G401 (cell line): ENCODE data around the gene ARMH1. TPM values are rescaled to one million over a fixed set of nuclear protein-coding genes. Genes with fewer than 3 reads are reported as not detected.
"Not testable (repeated sequence)": the region's sequence is repeated elsewhere in the genome, so short reads cannot be mapped to it uniquely, and the experiment has no call there.

Source experiments
- DNase-seq: peaks from one replicate; pipeline ENCODE4 v3.0.0-alpha.2; 2015; ENCODE audit warnings: low spot score
- in situ Hi-C: cut with HindIII; loops from 2 replicates; pipeline ENCODE4 v1.10.0; 2016; ENCODE audit warnings: low sequenced_read_pairs, mixed read lengths
- total RNA-seq: library from RNA; depleted of rRNA; stranded (reverse); fragments of >200 nt; shearing (Covaris generic); gene quantifications from 2 replicates; pipeline ENCODE4 v1.2.3, GENCODE V29; 2014

ARMH1 gene
- total RNA-seq, 1 experiment from 2014 or later = not detected

DNA sequence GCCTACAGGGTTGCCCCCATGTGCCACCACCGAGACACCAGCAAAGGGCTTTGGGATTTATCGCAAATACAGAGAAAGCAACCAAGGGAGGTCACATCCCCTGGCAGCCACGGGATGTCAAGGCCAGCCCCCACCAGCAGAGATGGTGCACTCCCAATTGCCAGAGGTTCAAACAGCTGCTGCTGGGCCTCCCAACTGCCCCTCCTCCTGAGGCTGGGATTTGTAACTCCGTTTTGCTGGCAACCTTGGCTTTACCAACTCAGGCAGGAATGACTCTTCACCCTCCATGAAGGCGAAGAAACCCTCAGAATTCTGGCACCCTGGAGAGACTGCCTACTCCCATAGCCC is 11.9 kb upstream of the ARMH1 start:
- no peak for DNase-seq
- in situ Hi-C loops = no loop called here

DNA sequence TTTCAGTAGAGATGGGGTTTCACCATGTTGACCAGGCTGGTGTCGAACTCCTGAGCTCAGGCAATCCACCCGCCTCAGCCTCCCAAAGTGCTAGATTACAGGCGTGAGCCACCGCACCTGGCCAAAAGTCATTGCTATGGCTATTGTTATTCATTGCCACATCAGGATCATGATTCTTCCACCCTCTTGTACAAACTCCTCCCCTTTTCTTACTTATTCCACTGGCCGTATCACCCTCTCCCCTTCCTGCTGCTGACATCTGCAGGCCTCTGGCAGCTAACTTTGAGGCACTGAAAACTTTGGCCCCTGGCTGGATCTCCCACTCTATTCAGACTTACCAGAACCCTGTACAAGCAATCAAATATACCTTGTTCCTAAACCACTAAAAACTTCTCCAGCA is 11.1 kb upstream of the ARMH1 start:
- DNase-seq = no peak
- in situ Hi-C loops = no loop called here

DNA sequence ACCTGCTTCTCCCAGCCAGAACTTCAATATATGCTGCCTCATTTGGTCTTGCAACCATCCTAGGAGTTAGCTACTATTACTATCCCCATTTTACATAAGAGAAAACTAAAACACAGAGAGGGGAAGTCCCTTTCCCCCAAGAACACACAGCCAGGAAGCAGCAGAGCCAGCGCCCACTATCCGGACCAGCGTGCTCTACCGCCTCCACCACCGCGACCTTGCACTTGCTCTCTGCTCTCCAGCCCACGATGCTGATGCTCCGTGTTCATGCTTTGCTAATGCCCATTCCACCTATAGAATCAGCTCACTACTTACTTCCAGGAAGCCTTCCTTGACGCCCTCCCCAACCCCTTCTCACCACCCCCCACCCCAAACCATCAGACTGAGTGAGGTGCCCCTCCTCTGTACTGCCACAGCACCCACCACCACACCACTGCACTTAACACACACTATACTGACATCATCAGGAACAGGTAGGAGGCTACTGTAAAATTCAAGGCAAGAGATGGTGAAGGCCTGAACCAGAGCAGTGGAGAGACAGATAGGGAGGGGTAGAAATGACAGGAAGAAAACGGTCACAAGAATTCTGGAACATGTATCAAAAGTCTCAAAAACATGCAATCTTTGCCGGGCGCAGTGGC is 9.7 kb upstream of the ARMH1 start:
- in situ Hi-C loops = no loop called here
- DNase-seq = no peak

DNA sequence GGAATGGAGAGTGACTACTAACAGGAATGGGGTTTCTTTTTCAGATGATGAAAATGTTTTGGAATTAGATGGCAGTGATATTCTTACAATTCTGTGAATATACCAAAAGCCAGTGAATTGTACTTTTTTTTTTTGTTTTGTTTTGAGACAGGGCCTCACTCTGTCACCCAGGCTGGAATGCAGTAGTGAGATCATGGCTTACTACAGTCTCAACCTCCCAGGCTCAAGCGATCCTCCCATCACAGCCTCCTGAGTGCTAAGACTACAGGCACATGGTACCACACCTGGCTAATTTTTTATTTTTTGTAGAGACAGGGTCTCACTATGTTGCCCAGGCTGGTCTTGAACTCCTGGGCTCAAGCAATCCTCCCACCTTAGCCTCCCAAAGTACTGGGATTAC is 7.8 kb upstream of the ARMH1 start:
- DNase-seq, in situ Hi-C loops: not testable (repeated sequence)

DNA sequence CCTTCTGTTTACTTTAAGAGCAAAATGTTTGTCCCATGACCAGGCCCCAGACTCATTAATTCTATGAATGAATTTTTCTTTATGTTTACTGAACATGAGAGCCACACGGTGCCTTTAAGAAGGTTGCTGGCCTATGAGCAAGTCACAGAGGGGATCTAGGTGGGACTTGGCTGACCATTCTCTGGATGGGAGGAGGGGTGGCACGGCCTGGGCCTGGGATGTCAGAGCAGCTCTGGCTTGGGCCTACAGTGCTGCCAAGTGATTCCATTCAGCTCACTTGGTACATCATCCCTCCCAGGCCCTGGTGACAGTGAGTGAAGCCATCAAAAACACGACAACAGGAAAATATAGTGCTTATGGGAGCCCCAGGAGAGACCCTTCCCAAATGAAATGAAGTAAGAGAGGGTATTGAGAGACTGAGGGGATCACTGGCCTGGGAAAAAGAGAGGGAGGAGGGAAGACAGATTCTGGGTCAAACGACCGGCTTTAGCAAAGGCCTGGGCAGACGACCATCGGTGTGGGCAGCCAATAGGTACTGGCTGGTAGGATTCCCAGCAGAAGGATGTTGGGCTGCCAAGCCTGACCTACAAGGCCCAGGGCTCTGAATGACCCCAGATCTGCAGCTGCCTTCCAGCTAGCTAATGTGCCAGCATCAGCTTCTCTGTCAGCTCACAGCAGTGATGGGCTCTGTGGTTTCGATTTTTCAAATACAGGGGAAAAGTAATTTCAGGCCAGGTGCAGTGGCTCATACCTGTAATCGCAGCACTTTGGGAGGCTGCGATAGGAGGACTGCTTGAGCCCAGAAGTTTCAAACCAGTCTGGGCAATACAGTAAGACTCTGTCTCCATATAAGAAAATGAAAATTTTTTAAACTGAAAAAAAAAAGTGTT is 3.5 kb upstream of the ARMH1 start:
- in situ Hi-C loops = no loop called here
- peak; percentile 59 for DNase-seq

DNA sequence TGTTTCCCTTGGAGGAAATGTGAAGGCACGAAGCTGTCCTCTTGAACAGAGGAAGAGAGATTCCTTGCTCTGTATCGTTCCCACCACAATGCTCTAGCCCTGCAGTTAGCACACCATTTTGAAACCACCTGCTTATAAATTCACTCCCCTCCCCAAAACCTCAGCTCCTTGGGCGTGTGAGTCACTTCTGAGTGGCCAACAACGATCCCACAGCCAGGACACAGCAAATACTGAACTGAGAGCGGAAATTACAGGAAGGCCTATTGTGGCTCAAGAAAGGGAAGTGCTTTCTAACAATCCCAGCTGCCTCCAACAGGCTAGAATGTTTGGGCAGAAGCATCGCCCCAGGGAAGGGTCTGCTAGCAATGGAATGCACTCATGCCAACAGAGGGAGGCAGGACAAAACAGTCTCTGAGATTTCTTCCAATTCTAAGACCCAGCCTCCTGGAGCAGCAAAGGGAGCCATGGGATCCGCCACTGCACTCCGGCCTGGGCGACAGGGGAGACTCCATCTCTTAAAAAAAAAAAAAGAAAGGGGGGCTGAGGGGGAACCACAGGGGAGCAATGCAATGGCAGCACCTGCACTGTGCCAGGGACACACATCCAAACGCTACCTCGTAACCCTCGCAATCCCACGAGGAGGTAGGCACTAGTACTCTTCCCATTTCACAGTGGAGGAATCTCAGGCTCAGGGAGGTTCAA is 2.1 kb upstream of the ARMH1 start:
- no peak for DNase-seq

DNA sequence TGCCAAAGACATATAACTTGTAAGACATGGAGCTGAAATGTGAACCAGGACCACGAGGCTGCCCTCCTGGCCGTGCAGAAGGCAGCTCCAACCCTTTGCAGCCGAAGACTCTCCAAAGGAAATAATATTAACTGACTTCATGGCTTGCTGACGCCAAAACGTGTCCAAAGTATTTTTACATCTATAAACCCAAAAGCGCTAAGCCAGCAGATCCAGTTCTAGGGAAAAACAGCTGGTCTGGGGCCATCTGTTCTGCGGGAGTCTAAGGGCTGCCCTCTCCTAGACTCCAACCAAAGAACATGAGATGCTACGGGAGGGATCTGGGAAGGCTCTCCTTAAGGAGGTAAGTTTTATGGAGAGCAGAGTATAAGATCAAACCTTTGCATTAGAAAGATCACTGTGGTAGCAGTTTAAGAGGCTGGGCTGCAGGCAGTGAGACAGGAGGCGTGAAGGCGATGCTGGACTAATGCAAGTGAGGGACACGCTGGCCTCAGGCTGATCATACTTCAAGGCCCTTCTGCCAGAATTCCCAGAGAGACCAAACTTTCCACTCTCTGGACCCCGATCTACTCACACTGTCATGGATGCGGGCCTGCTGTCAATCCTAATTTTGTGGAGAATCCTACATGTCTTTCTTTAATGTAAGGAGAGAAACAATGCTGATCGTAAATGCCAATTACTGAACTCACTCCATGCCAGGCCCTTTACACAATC is 1.4 kb upstream of the ARMH1 start:
- in situ Hi-C loops = no loop called here
- no peak for DNase-seq

More for the DNA sequence above, 2.1 kb upstream of the ARMH1 start:
- in situ Hi-C loops = no loop called here

DNA sequence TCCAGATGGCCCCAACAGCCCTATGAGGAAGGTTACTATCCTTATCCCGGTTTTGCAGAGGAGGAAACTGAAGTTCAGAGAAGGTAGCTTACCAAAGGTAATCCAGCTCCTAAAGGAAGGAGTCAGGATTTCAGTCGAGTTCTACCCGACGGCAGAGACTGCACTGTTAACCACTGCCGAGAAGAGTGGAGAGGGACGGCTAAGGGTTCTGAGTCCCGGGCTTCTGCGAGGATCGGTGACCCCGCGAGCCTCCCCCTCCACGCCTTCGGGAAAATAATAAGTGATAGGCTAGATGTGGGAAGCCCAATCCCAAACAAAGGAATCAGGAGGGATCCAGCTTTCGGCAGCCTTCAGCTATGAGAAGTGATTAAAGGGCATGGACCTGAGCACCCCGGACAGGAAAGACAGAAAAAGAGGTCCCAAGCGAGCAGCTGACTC is 820 bp upstream of the ARMH1 start:
- DNase-seq = no peak
- in situ Hi-C loops = no loop called here

DNA sequence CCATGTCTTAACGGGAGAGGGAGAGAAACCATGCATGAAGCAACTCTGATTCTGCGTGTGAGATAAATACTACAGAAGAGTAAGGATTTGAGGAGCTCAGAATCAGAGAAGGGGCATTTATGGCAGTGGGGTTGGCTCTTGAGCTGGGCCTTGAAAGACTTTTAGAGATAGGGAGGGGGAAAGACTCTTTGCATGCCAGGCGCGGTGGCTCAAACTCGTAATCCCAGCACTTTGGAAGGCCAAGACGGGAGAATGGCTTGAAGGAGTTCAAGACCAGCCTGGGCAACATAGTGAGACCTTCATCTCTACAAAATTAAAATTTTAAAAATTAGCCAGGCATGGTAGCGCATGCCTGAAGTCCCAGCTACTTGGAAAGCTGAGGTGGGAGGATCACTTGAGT is 672 bp downstream of the ARMH1 start:
- in situ Hi-C loops = no loop called here
- no peak for DNase-seq

DNA sequence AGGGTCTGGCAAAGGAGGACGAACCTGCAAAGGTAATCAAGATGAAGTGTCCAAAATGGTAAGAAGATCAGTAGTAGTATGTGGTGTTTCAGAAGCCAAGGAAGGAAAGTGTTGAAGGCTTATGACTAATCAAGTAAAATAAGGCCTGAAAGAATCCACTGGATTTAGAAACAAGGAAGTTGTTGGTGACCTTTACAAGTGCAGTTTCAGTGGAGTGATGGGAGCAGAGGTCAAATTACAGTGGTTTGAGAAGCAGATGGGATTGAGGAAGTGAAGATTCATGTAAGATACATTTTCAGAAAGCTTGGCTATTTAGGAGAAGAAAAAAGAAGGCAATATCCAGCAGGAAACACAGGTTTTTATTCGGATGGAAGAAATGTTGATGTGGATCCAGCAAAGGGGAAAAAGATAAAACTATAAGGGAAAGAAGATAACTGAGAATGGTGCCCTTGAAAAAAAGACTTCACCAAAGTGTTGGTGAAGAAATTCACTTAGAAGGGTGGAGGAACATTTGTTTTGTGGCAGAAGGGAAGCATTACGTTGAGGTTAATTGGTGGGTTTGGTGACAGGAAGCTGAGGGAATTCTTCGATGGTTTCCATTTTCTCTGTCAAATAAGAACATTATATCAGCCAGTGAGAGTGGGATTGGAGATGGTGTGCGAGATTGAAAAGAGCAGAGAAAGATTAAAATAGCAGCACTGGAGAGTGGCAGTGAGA is 2.1 kb downstream of the ARMH1 start:
- in situ Hi-C loops = no loop called here

DNA sequence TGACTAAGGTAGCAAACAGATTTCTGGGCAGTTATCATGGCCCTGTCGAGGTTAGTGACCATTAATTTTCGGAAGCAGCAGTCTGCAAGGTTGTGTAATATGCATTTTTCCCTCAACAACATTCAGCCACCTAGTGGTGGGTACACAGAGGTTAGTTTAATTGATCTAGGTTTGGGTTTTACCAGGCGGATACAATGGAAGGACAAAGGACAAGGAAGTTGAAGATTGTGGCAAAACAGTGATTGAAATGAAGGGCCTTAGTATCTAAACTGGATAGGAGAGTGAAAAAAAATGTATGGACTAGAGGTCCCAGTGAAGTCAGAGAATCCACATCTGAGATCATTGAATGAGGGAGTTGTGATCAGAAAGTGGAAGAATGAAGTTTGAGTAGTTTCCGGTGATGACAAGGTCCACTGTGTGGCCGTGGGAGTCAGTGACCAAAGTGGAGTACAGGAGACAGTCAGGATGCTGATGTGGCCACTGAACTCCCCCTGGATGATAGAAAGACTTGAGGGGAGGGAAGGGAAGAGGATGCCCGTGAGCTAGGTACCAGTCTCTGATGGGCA is 2.8 kb downstream of the ARMH1 start:
- DNase-seq = peak; percentile 12
- in situ Hi-C loops = no loop called here

More for the DNA sequence above, 2.1 kb downstream of the ARMH1 start:
- no peak for DNase-seq

DNA sequence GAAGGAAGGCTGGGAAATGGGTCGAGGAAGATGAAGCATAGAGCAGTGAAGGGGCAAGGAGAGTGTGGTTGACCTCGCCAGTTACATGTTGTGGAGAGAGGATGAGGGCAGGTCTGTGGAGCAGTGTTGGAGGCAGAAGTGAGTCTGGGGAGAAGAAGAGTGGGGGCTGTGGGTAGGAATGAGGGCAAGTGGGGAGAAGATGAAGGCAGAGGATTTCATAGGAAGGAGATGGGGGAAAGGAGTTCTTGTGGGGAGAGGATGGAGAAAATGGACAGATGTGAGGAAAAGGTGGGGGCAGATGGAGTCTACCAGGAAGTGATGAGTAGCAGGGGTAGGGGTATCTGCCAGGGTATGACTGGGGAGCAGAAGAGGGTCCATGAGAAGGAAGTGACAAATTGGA is 3.6 kb downstream of the ARMH1 start:
- in situ Hi-C loops = no loop called here
- no peak for DNase-seq

DNA sequence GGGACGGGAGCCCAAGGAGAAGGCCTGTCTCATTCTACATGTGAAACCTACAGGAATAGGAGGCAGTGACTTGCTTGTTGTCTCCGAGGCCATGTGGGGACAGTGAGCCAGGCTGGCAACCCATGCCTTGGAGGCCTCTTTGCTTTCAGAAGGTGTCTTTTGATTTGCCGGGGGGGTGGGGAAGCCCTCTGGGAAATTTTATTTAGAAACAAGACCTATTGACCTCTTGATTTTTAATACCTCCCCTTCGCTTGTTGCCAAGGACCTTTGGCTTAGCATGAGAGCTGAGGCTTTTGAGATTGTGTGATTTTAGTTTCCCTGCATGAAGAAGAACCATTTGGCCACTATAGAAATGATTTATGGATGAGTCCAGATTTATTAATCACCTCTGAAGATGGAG is 4.1 kb downstream of the ARMH1 start:
- in situ Hi-C loops = no loop called here
- DNase-seq = no peak

DNA sequence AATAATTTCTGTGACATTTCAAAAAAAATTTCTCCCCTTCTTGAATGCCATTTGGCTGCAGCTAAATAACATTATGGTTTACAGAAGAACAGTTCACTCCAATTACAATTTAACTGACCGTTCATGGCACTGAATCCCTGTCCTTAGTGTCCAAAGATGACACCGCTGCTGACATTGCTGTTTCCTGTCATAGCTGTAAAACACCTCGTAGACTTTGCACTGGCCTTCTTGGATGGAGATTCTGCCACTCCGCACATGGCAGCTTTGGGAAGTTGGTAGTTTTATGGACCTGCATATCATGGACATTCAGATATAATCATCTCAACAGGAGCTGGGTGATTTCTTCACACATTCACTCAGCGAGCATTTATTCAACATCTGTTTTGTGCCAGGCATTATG is 5.0 kb downstream of the ARMH1 start:
- no peak for DNase-seq
- in situ Hi-C loops = no loop called here

DNA sequence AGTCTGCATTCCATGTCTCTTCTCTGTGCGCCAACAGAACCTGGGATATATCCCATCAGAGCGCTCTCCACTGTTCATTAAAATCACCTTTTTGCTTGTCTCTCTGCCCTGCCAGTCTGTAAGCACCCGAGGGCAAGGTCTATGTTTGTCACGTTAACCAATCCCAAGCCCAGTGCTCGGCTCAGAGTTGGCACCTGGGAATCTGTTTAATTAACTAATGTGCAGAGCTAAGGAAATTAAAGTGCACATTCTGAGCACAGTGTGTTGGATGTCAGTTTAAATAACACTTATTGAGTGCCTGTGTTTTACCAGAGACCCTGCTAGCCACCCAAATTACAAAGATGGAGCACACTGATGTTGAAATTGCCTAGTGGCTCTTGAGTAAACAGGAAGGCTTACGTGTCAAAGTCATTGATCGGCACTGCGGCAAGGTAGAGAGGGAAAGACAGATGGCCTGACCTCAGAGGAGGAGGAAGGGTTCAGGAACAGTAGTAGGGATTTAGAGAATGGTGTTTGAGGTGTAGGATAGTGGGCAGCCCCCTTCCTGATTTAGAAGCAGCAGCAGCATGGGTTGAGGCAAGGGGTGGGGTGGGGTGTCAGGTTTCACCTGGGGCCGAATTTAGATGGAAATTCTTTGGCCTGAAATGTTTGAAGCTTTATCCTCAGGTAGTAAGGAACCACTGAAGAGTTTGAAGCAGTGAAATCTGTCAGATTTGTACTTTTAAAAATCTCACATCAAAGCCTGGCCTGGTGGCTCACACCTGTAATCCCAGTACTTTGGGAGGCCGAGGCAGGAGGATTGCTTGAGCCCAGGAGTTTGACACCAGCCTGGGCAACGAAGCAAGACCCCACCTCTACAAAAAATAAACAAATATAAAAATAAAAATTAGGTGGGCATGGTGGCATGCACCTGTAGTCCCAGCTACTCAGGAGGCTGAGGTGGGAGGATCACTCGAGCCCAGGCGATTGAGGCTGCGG is 7.7 kb downstream of the ARMH1 start:
- DNase-seq = no peak
- in situ Hi-C loops = no loop called here

DNA sequence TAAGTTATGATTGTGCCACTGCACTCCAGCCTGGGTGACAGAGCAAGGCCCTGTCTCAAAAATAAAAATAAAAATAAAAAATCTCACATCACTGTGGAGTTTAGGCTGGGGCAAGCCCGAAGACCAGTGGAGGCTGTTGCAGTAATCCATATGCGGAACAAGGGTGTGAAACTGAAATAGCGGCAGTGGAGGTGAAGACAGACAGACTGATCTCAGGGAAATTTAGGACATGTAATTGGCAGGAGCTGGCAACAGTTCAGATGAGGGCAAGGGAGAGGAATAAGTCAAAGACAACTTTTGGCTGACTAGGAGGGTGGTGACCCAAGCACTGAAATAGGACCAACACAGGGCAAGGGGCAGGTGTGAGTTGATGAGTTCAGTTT is 8.4 kb downstream of the ARMH1 start:
- no peak for DNase-seq
- in situ Hi-C loops = no loop called here

DNA sequence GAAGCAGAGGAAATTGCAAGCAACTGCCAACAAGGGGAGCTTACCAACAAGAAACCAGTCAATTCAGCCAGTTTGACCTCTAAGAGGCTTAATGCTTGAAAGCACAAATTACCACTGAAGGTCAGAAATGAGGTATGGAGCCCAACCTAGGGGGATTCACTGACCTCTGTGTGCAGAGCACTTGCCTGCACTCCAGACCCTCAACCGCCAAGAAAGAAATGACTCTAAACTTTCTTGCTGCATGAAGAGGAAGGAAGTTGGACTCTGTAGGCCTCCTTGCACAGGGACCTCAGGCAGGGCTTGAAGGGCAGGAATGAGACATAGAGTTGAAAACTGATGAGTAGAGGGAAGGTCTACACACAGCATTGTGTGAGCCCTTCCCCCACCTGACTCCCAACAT is 10.0 kb downstream of the ARMH1 start:
- in situ Hi-C loops = no loop called here
- no peak for DNase-seq

DNA sequence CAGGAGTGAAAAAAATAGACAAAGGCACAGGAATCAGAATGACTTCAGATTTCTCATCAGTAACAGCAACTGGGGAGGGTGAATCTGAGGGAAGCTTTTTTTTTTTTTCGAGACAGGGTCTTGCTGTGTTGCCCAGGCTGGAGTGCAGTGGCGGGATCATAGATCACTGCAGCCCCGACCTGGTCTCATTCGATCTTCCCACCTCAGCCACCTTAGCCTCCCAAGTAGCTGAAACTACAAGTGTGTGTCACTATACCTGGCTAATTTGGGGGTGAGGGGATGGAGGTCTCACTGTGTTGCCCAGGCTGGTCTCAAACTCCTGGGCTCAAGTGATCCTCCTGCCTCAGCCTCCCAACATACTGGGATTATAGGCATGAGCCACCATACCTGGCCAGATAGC is 10.7 kb downstream of the ARMH1 start:
- in situ Hi-C loops = no loop called here
- no peak for DNase-seq
